ENCODE results near the gene TSKU.

- TF ChIP-seq EZH2 (IDR thresholded peaks at IDR 0.05) (no peak), FOXP2 (optimal IDR thresholded peaks at IDR 0.05; ENCODE audit: control extremely low read depth, extremely low read length, insufficient read depth) (no peak), POLR2AphosphoS5 (IDR thresholded peaks at IDR 0.05; ENCODE audit: borderline replicate concordance, low read depth, low read length) (no peak)
These were observed 28.1 kb downstream of the TSKU start for GRCh38 chr11:76811259-76811658.

All from SK-N-MC (cell line).